ENCODE results near the gene LUC7L2.
"Not testable (repeated sequence)": the region's sequence is repeated elsewhere in the genome, so short reads cannot be mapped to it uniquely, and the experiment has no call there.

The LUC7L2 gene

DNA sequence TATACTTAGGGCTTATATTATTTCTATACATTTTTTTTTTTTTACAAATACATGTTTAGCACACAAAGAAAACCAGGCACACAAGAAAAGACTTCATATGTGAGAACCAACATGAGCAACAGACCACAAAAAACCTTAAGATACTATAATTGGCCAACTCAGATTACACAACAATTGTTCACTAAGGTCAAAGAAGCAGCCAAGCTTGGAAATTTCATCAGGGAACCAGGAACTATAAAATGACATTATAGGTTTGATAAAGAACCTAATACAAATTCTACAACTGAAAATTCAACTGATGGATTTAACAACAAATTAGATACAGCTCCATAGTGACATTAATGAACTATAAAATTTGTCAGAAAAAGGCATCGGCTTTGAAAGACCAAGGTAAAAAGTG is 4.4 kb upstream of the LUC7L2 start:
- DNase-seq (ENCODE audit: low read depth in 2 of 2): no peak

DNA sequence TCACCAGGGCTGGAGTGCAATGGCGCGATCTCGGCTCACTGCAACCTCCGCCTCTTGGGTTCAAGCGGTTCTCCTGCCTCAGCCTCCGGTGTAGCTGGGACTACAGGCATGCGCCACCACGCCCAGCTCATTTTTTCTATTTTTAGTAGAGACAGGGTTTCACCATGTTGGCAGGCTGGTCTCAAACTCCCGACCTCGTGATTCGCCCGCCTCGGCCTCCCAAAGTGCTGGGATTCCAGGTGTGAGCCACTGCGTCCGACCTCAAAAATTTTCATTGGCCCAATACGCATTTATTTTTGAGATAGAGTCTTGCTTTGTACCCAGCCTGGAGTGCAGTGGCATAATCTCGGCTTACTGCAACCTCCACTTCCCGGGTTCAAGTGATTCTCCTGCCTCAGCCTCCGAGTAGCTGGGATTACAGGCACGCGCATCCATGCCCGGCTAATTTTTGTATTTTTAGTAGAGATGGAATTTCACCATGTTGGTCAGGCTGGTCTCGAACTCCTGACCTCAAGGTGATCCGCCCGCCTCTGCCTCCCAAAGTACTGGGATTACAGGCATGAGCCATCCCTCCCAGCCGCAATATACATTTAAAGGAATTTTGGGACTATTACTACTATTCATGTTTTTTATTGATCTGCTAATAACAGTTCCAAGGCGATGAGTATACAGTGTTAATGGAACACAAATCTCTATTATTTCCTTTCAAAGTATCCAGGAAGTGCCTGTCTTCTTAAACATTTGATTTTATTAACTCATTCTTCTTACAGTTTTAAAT is 1.8 kb upstream of the LUC7L2 start:
- not testable (repeated sequence) for DNase-seq (ENCODE audit: low read depth in 2 of 2)

DNA sequence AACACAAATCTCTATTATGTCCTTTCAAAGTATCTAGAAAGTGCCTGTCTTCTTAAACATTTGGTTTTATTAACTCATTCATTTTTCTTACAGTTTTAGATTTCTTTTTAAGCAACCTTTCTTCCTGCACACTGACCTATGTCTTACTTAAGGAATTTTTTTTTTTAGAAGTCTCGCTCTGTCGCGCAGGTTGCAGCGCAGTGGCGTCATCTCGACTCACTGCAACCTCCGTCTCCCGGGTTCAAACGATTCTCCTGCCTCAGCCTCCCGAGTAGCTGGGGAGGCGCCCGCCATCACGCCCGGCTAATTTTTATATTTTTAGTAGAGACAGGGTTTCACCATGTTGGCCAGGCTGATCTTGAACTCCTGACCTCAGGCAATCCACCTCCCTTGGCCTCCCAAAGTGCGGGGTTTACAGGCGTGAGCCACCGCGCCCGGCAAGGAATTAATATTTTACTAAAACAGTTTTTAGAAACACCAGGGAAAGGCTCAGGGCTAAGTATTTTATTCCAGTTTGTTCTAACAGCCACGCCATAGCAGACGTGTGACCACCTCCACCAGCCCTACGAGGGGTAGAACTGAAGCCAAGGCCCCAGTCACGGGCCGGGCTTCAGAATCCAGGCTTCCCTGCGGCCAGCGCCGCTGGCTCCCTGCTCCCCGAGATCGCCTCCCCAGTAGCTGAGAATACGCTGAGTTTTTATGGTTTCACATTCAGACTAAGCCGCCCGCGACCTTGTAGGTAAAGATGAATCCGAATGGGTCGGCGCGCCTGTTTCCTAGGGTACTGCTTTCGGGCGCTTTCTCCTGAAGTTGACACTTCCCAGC is 941 bp upstream of the LUC7L2 start:
- peak; percentile 5 to 21 for DNase-seq (ENCODE audit: low read depth in 2 of 2)

DNA sequence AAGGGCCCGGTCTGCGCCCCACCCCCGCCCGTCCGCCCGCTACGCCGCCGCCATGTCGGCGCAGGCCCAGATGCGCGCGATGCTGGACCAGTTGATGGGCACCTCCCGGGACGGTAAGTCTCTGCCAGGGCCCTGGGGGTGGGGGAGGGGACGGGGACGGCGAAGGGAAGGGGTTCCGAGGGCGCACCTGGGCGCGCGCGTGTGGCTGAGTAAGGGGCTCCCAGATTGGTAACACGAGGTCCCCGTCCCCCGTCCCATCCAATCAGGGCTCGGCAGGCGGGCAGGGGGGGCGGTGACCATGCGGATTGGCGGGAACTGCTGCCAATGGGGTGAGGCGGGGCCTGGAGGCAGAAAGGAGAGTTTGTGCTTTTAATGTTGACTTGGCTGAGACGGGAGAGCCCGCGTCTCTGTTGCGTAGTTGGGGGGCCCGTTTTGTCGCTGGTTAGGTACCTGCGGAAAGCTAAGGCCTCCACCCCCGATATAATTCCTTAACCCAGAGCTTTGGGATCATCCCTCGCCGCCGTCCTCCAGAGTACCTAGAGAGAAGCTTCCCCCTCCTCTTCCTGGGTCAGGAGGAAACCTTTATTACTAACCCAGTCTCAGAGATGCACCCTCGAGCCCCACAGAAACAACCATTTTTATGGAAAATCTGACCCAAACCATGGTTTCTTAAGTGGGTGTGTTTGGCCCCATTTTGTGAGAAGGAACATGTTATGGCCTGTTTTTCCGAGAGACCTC is 685 bp downstream of the LUC7L2 start:
- peak; percentile 94 to 96 for DNase-seq (ENCODE audit: low read depth in 2 of 2)

DNA sequence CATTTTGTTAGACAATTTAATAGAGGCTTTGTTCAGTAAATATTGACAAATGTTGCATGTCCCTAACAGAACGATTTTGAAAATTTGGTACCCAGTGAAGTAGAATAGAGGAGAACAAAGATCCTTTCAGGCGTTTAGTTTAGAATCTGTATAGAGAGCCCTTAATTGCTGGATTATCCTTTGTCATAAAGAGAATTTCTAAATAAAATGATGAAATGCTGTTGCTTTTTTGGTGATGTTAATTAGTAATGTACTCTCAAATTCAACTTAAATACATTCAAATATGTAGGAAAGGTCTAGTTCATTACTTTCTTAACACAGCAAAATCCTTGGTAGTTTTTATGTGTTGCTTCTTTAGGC is 1.2 kb downstream of the LUC7L2 start:
- no peak for DNase-seq (ENCODE audit: low read depth in 2 of 2)

DNA sequence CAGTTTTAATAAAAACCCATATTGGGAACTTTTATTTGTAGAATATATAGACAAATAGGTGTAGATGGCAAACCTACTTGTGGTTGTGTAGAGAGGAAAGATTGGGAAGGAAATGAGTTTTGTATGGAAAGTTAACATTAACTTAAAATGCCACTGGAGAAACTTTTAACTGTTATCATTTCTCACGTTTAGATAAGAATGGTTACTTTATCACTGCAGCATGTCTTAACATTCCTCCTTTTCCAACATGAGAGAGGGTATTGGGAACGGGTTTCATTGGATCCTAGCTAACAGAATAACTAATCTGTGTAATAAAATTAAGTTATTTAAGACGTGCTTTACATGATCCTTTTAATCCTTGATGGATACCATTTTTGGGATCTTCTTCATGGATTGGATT is 1.8 kb downstream of the LUC7L2 start:
- no peak for DNase-seq (ENCODE audit: low read depth in 2 of 2)

DNA sequence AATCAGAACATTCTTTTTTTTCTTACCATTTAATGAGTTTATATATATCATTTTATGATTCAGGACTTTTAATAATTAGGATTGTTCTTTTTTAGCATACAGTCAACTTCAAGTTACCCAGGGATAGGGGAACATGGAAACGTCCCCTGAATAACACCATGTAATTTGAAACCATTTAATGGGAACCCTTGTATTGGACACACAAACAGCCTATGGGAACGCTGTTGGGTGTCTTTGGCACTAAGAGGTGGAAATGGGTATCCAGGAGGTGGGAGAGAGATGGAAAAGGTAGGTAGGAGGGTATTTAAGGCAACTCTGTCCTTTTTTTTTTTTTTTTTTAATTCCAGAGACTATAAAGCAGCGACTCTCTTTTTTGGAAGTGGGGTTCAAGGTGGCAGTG is 2.6 kb downstream of the LUC7L2 start:
- no peak for DNase-seq (ENCODE audit: low read depth in 2 of 2)

DNA sequence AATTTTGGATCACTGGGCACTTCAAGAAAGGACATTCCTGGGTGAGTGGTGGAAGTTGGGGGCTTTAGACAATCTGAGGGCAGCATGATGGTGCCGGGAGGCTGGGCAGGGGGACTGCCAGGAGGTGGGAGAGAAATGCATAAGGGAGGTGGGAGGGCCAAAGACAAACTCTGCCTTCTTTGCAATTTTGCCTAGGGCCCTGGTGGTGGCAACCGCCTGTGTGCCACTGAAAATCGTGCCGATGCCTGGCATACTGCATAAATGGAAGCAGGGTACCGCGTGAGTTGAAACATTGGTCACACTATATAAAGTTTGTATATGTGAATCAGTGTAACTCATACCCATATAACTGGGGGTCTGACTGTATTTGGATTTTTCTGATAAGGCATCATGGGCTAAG is 3.3 kb downstream of the LUC7L2 start:
- DNase-seq (ENCODE audit: low read depth in 2 of 2): no peak

DNA sequence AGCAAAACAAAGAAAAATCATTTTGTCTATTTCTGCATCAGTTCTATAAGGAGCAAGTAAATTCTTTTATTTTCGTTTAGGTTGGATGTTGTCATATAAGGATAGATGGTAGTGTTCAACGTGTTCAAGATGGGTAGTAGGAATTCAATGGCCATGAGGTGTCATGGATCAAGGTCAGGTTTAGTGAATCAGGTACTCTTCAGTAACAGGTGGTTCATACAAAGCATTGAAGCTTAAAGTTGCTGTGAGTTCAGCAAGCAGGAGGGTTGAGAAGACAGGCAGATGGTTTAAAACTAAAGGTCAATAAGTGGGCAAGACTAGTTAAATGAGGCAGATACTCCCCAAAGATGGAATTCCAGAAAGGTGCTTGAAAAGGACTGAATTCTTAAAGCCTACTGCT is 5.6 kb downstream of the LUC7L2 start:
- no peak for DNase-seq (ENCODE audit: low read depth in 2 of 2)

DNA sequence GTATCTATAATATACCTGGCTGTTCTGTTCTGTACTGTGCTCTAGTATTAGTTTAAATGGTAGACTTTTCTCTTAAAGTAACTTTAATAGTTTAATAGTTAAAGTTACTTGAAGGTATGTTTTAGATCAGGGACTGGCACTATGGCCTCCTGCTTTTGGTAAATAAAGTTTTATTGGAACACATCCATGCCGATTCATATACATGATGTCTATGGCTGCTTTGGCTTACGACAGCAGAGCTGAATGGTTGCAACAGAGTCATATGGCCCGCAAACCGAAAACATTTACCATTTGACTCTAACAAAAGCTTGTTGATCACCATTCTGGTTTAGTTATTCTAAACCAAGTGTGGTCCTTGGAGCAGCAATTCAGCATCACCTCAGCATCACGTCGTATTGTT is 6.7 kb downstream of the LUC7L2 start:
- no peak for DNase-seq (ENCODE audit: low read depth in 2 of 2)

DNA sequence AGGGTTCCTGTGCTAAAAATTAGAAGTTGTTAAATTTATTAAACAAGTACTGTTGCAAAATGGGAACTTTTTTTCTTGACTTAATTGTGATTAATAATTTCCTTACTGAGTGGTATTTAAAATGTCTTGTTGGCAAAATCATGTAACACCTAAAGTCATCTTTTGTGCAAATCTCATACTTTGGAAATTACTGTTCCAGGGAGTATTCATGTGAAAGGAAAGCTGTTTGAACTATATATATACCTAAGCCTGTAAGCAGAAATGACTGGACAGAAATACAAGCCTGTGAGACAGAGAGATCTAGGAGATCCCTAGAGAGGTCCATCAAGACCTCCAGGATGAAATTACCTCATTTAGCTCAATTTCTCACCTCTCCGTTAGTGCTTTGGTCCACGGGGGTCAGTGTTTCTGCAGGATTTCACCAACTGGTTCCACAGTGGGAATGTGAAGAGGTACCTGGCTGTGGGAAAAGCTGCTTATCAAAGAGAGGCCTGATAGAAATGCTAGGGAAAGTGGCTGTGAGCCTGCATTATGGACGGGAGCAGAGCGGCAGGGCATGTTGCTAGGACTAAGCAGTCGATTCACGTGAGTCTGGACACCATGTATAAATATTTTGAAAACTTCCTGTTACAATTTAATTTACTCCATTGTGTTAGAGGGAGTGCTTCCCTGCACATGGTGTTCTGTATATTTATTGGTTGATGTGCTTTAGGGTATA is 7.9 kb downstream of the LUC7L2 start:
- no peak for DNase-seq (ENCODE audit: low read depth in 2 of 2)

DNA sequence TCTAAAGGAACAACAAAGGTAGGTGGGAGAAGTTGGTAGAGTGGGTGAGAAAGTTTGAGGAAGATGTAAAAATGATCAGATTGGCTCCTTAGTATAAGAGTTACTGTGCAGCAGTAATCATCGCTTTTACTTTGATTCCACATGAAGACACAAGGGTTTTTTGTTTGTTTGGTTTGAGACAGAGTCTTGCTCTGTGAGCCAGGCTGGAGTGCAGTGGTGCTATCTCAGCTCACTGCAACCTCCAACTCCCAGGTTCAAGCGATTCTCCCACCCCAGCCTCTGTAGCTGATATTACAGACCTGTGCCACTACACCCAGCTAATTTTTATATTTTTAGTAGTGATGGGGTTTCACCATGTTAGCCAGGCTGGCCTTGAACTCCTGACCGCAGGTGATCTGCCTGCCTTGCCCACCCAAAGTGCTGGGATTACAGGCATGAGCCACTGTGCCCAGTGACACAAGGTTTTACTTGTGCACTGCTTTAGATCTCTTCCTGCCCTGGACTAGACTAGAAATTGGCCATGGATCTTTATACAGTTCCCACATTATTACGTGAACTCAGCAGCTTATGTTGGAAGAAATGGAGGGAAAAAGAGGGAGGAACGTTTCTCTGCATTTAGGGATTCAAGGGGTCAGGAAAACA is 10.7 kb downstream of the LUC7L2 start:
- DNase-seq (ENCODE audit: low read depth in 2 of 2): no peak

DNA sequence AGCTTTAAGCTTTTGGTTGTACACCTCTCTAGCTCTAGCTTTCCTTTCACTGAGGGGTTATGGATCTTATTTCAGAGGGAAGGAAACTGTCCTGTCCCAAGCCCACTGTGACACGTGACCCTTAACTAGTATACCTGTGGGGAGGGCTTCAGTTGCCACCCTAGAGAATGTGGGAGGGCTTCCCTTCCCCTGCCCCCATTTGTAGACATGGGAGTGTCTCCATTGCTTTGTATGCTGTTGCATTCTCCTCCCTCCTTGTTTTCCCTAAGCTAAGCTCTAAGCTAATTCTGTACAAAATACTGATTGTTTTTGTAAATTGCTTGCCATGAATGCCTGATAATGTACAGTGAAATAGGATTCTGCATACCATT is 11.2 kb downstream of the LUC7L2 start:
- no peak for DNase-seq (ENCODE audit: low read depth in 2 of 2)

DNA sequence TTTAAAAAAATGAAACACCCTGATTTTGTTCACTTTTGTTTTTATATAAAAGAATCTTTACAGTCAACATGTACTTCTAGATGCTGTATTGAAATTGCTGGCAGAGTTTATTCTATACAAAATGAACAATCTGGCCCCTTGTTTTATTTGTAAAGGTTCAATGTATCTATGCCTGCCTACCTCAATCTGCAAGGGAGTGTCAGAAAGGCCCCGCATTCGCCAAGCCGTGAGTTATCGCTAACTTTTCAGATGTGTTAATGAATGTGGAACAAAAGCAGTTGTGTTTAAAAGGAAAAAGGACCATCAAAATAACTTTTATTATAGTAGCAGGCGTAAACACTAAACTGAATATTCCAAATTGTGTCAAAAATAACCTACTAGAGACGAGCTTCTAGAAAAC is 14.6 kb downstream of the LUC7L2 start:
- no peak for DNase-seq (ENCODE audit: low read depth in 2 of 2)

DNA sequence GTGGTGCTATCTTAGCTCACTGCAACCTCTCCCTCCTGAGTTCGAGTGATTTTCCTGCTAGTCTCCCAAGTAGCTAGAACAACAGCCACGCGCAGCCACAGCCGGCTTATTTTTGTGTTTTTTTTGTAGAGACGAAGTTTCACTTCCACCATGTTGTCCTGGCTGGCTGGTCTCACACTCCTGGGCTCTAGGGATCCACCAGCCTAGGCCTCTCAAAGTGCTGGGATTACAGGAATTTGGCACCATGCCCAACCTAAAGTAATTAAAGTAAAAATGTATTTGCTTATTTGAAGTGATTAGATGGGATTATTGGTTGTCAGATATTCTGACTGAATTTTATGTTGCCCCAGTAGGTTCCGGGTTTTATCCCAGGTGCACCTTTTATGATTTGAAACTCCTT is 22.7 kb downstream of the LUC7L2 start:
- no peak for DNase-seq (ENCODE audit: low read depth in 2 of 2)

DNA sequence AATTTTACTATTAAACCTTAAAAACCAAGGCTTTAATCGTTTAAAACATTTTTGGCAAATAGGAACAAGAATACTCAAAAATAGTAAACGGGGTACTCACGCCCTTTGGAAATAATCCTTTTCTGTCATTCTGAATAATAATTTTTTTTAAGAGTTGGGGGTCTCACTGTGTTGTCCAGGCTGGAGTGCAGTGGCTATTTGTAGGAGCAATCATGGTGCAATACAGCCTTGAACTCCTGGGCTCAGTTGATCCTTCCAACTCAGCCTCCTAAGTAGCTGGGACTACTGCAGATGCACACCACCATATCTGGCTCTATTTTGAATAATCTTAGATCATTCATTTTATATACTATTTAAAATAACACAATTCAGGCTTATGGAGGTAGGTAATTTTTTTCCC is 24.9 kb downstream of the LUC7L2 start:
- DNase-seq (ENCODE audit: low read depth in 2 of 2): no peak

DNA sequence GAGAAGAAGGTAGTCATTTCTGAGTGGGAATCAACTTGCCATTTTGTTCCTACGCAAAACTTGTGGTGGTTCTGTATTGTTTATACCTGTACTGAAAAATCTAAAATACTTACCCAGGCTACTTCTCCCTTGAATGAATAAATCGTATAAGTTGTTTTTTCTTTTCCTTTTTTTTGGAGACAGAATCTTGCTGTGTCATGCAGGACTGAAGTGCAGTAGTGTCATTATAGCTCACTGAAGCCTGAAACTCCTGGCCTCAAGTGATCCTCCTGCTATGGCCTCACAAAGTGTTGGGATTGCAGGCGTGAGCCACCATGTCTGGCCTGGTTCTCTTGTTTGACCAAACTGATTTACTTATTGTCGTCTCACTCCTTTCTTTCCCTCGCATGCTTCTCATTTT is 27.9 kb downstream of the LUC7L2 start:
- no peak for DNase-seq (ENCODE audit: low read depth in 2 of 2)

DNA sequence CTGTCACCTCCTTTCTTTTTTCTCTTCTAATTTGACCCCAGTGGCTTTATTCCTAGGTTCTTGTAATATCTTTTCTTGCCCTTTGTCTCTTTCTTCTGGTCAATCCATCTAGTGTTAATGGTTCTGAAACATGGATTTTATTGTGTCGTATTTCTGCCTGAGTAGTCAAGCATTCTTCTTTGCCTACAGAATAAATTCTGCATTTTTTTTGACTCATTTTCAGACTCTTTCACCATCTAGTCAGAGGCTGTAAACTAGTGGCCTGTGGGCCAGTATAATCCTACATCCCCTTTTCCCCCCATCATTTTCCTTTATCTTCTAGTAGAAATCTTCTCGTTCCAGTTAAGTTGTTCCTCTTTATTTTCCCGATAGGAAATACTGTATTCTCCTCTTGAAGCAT is 29.4 kb downstream of the LUC7L2 start:
- no peak for DNase-seq (ENCODE audit: low read depth in 2 of 2)

DNA sequence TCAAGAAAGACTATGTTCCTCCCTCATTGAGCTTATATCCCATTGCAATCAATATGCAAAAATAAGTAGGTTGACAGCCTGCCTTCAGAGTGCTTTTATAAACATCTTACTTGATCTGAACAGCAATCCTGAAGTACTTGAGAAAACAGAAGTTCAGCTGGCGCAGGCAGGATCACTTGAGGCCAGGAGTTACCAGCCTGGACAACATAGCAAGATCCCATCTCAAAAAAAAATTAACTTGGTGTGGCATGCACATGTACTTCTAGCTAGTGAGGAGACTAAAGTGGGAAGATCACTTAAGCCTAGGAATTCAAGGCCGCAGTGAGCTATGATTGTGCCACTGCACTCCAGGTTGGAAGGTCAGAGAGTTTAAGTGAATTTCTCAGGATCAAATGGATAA is 30.1 kb downstream of the LUC7L2 start:
- DNase-seq (ENCODE audit: low read depth in 2 of 2): no peak

DNA sequence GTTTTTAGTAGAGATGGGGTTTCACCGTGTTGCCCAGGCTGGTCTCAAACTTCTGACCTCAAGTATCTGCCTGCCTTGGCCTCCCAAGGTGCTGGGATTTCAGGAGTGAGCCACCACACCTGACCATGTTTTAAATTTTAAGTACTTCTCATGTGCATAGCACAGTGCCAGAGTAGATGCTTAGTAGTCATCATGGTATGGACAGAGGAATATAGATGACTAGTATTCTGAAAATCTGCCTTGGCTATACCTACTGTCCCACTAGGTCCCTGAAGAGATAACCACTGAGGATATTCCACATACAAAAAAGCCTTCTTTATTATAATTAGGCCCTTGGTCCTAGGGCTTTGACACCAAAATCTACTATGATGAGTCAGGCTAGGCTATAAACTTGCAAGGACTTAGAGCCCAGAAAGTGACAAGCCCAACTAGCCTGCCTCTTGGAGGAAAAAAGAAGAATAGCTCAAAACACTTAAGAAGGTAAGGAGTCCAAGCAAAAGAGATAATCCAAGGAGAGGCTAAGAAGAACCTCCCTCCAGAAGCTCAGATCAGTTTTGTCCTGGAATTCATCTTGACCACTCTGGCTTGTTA is 34.0 kb downstream of the LUC7L2 start:
- DNase-seq (ENCODE audit: low read depth in 2 of 2): no peak

DNA sequence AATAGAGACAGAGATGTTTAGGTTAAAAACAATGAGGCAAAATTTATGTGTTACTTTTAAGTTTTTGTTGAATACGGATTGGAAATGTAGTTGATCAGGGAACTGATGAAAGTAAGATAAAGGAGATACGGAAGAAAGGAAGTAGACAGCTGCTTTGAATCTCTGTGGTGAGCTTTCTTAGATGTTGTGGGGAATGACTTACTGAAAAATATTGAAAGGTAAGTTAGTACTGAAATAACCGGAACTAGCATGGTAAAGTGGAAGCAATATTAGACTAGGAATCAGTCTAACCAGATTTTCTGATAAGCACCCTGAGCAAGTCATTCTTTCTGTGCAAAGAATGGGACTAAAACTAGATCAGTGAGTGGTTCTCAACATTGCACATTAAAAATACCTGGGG is 34.8 kb downstream of the LUC7L2 start:
- no peak for DNase-seq (ENCODE audit: low read depth in 2 of 2)
